ENCODE results near the gene MAP7.

The MAP7 gene

DNA sequence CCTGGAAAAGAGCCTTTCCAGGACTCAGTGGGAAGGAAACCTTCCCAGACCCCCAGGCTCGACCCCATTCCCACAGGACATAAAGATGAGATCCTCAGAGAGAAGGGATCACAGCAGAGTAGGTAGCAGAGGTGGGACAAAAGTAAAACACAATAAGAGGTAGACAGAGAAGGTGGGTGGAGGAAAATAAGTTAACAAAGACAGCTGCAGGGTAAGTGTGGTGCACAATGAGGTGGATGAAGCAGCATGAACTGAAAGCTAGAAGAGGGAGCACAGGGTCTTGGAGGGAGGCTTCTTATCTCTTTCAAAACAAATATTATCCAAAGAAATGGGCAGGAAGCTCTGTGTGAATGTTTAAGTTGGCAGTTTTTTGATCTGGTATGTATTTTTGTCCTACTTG, 14.0 kb upstream of the MAP7 start:
- TF ChIP-seq, protein P1, sequence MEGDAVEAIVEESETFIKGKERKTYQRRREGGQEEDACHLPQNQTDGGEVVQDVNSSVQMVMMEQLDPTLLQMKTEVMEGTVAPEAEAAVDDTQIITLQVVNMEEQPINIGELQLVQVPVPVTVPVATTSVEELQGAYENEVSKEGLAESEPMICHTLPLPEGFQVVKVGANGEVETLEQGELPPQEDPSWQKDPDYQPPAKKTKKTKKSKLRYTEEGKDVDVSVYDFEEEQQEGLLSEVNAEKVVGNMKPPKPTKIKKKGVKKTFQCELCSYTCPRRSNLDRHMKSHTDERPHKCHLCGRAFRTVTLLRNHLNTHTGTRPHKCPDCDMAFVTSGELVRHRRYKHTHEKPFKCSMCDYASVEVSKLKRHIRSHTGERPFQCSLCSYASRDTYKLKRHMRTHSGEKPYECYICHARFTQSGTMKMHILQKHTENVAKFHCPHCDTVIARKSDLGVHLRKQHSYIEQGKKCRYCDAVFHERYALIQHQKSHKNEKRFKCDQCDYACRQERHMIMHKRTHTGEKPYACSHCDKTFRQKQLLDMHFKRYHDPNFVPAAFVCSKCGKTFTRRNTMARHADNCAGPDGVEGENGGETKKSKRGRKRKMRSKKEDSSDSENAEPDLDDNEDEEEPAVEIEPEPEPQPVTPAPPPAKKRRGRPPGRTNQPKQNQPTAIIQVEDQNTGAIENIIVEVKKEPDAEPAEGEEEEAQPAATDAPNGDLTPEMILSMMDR (IDR thresholded peaks at IDR 0.05; ENCODE audit: borderline replicate concordance, control extremely low read depth, extremely low read depth, insufficient read depth, missing control alignments) = no peak
- in situ Hi-C loops (cut with MboI; ENCODE audit: low sequenced_read_pairs, unreplicated experiment) = no loop called here

DNA sequence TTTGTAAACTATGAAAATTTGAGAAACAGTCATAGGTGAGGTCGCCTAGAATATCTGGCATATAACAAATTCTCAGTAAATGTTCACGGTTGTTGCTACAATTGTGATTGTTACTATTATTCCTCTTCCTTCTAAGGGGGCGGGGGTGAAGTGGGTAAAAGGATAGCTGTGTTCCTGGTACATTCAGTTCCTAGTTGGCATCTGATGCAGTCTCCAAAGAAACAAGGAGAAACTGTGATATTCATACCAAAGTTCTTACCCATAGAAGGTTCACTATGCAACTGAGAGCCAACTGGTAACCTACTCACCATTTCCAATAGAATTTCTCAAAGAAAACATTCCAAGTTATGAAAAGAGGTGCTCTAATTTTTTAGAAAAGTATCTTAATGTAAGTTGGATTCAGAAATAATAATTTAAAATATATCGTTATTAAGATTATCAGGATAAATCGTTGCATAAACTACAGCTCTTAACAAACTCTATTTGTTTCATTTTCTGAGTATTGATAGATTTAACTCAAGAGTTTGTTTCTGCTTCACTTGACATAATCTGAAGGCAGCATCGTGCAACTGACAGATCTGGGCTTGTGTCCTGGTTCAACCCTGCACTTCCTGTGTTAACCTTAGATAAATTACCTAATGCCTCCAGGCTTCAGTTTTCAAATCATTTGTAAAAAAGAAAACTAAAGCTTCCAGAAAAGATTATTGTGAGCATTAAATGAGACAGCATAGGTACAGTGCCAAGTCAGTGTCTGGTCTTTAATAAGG, 13.3 kb upstream of the MAP7 start:
- TF ChIP-seq, protein P1 (IDR thresholded peaks at IDR 0.05; ENCODE audit: borderline replicate concordance, control extremely low read depth, extremely low read depth, insufficient read depth, missing control alignments) = no peak
- no peak for DNase-seq (ENCODE audit: low spot score)
- in situ Hi-C loops (cut with MboI; ENCODE audit: low sequenced_read_pairs, unreplicated experiment) = no loop called here

More for the DNA sequence above, 14.0 kb upstream of the MAP7 start:
- DNase-seq (ENCODE audit: low spot score) = no peak

DNA sequence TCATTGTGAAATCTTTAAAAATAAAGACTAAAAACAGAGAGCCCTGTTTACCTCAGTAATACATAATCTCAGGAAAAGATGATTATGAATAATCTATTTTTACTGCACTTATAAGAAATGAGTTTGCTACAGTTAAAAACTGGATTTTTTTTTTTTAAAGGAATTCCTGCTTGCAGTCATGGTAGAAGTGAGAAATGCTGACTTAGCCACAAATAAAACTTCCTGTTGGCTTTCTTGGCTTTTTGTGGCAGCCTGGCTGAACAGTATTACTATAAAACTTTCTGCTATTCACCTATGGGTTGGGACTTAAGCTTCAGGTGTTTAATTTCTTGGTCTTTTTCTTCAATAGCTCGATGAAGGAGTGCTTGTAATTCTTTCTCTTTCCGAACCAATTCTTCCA, 12.0 kb upstream of the MAP7 start:
- TF ChIP-seq, protein P1 (IDR thresholded peaks at IDR 0.05; ENCODE audit: borderline replicate concordance, control extremely low read depth, extremely low read depth, insufficient read depth, missing control alignments) = no peak
- DNase-seq (ENCODE audit: low spot score) = no peak
- in situ Hi-C loops (cut with MboI; ENCODE audit: low sequenced_read_pairs, unreplicated experiment) = no loop called here

DNA sequence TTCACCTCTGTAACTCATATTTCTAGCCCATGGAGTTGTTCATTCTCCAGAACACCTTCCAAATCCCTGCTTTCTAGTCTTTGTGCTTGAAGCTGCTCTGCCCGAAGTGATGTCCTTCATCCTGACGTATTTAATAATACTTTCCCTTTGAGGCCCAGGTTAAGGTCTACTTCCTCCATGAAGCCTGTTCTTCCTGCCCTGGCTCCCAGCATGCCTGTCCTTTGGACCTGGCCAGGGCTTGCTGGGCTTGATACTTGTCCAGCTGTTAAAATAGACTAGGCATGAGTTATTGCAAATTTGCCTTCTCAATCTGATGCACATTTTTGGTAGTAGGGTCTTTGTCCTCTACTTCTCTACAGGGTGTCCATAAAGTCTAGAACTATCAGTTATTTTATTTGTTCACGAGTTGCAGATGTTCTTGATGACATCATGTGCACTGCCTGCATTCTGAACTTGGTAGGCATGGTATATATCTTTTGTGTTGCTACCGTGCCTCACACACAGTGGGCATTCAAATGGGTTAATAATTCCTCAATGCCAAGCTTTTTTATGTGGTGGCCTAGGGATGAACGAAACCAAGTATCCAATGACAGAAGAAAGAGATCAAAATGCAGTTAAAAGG, 3.1 kb upstream of the MAP7 start:
- in situ Hi-C loops (cut with MboI; ENCODE audit: low sequenced_read_pairs, unreplicated experiment) = no loop called here
- DNase-seq (ENCODE audit: low spot score) = no peak
- TF ChIP-seq, protein P1 (IDR thresholded peaks at IDR 0.05; ENCODE audit: borderline replicate concordance, control extremely low read depth, extremely low read depth, insufficient read depth, missing control alignments) = no peak

DNA sequence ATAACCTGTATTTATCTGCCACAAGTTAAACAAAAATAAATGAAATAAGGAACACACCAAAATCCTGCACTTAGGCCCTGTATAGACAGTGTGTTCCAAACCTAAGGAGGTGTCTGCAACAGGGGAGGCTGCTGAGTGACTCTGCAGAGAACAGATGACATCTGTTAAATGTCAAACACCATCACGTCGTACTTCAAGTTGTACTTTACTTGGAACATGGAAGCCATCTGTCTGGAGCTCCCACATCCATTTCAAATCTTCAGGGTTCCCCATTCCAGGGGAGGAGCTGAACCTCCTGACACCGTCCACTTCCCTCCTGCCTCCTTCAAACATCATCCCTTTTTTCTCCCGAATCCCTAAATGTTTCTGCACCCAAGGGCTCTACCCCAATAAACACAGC, 1.8 kb upstream of the MAP7 start:
- no peak for DNase-seq (ENCODE audit: low spot score)
- TF ChIP-seq, protein P1 (IDR thresholded peaks at IDR 0.05; ENCODE audit: borderline replicate concordance, control extremely low read depth, extremely low read depth, insufficient read depth, missing control alignments) = no peak
- in situ Hi-C loops (cut with MboI; ENCODE audit: low sequenced_read_pairs, unreplicated experiment) = no loop called here

DNA sequence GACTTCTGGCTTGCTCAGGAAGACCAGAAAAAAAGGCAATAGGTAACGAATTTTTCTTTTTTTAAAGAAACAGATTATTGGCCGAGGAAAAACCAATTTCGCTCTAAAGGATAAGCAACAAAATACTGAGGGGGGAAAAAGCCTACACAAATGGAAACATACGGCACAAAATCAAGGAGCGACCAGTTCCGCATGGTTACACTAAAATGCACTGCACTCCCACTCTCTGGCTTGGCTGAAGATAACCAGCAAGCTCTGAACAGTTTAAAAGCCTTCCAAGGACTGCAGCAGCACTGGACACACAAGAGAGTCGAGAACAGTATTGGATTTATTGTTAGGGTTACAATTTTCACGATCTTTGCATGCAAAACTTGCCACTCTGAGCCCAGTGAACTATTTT, 881 bp upstream of the MAP7 start:
- DNase-seq (ENCODE audit: low spot score) = peak; percentile 21
- TF ChIP-seq, protein P1 (IDR thresholded peaks at IDR 0.05; ENCODE audit: borderline replicate concordance, control extremely low read depth, extremely low read depth, insufficient read depth, missing control alignments) = no peak
- in situ Hi-C loops (cut with MboI; ENCODE audit: low sequenced_read_pairs, unreplicated experiment) = no loop called here
